Chondrocyte (in vitro differentiated cells): ENCODE measurements around the gene ROBO2. TPM values are rescaled to one million over a fixed set of nuclear protein-coding genes. Genes with fewer than 3 reads are reported as not detected.

ENCODE experiments used
- DNase-seq: peaks from one replicate; pipeline ENCODE4 v3.0.0; 2021; ENCODE audit warnings: mixed read lengths, low spot score
- H3K27ac Mint-ChIP-seq: one replicate; pipeline ENCODE4 v1.8.0; 2021; ENCODE audit warnings: mild to moderate bottlenecking, moderate library complexity, mixed read lengths; ENCODE audit not compliant: unreplicated experiment
- H3K27me3 Mint-ChIP-seq: 2 replicates; pipeline ENCODE4 v1.8.0; 2021; ENCODE audit warnings: low read depth, mixed read lengths
- H3K36me3 Mint-ChIP-seq: 2 replicates; pipeline ENCODE4 v1.8.0; 2021; ENCODE audit warnings: low read depth, mixed read lengths
- H3K4me1 Mint-ChIP-seq: 2 replicates; pipeline ENCODE4 v1.8.0; 2021; ENCODE audit warnings: low read depth, mild to moderate bottlenecking, mixed read lengths
- H3K4me3 Mint-ChIP-seq: one replicate; pipeline ENCODE4 v1.8.0; 2021; ENCODE audit warnings: mild to moderate bottlenecking, moderate library complexity, mixed read lengths; ENCODE audit not compliant: unreplicated experiment
- H3K9me3 Mint-ChIP-seq: 2 replicates; pipeline ENCODE4 v1.8.0; 2021; ENCODE audit warnings: low read depth, mixed read lengths
- CTCF ChIP-seq: fragments of 200-600 bp; sonication (generic); IDR thresholded peaks from 2 replicates; pipeline ENCODE4 v1.5.0; 2021; ENCODE audit warnings: antibody characterized with exemption, mild to moderate bottlenecking, moderate library complexity
- total RNA-seq: library from RNA; stranded (reverse); gene quantifications from 3 replicates; pipeline ENCODE4 v1.2.1, GENCODE V29; 2021

ROBO2 gene
- total RNA-seq, 1 donor from 2014 or later: 1.7 TPM

GRCh38 chr3:77232557-77232956 lies 192.7 kb downstream of the ROBO2 start:
- H3K27ac Mint-ChIP-seq: no peak overlapping the region

GRCh38 chr3:77234004-77234403 lies 194.1 kb downstream of the ROBO2 start:
- Mint-ChIP-seq H3K27me3 (no peaks in the 10 kb centered on the region), H3K4me3 (no peak overlapping the region), H3K36me3 (no peaks in the 10 kb centered on the region), H3K9me3 (no peaks in the 10 kb centered on the region), H3K4me1 (no peaks in the 10 kb centered on the region), H3K27ac (no peak overlapping the region)
- TF ChIP-seq CTCF: no peak
- DNase-seq: no peak

More at GRCh38 chr3:77232557-77232956, 192.7 kb downstream of the ROBO2 start:
- H3K4me1 Mint-ChIP-seq: no peaks in the 10 kb centered on the region
- H3K27me3 Mint-ChIP-seq: no peaks in the 10 kb centered on the region
- no peaks in the 10 kb centered on the region for H3K36me3 Mint-ChIP-seq
- no peak for DNase-seq
- no peak for TF ChIP-seq CTCF
- H3K4me3 Mint-ChIP-seq: no peak overlapping the region
- no peaks in the 10 kb centered on the region for H3K9me3 Mint-ChIP-seq

GRCh38 chr3:77236118-77236517 lies 196.2 kb downstream of the ROBO2 start:
- no peaks in the 10 kb centered on the region for H3K4me1 Mint-ChIP-seq
- H3K36me3 Mint-ChIP-seq: no peaks in the 10 kb centered on the region
- no peak for TF ChIP-seq CTCF
- H3K4me3 Mint-ChIP-seq: no peak overlapping the region
- no peaks in the 10 kb centered on the region for H3K9me3 Mint-ChIP-seq
- no peak overlapping the region for H3K27ac Mint-ChIP-seq
- DNase-seq: no peak
- H3K27me3 Mint-ChIP-seq: no peaks in the 10 kb centered on the region

GRCh38 chr3:77240072-77240650 lies 200.3 kb downstream of the ROBO2 start:
- H3K36me3 Mint-ChIP-seq: no peaks in the 10 kb centered on the region
- no peak for TF ChIP-seq CTCF
- no peak for DNase-seq
- H3K9me3 Mint-ChIP-seq: no peaks in the 10 kb centered on the region
- no peak overlapping the region for H3K4me3 Mint-ChIP-seq
- H3K27ac Mint-ChIP-seq: no peak overlapping the region
- no peaks in the 10 kb centered on the region for H3K27me3 Mint-ChIP-seq
- H3K4me1 Mint-ChIP-seq: peaks cover 6% of the 10 kb centered on the region

GRCh38 chr3:77242371-77242770 lies 202.5 kb downstream of the ROBO2 start:
- DNase-seq: no peak
- no peaks in the 10 kb centered on the region for H3K27me3 Mint-ChIP-seq
- no peak overlapping the region for H3K4me3 Mint-ChIP-seq
- no peaks in the 10 kb centered on the region for H3K9me3 Mint-ChIP-seq
- no peak overlapping the region for H3K27ac Mint-ChIP-seq
- peaks cover 27% of the 10 kb centered on the region for H3K4me1 Mint-ChIP-seq
- no peaks in the 10 kb centered on the region for H3K36me3 Mint-ChIP-seq
- TF ChIP-seq CTCF: no peak
